Gastrocnemius medialis (tissue), 4 donors: ENCODE results near the gene HSP90AB1.

Experiments used
- CTCF ChIP-seq, 5 experiments: fragments of 450-650 bp in 3 of 5; fragments of 200-600 bp in 2 of 5; sonication (generic) in 2 of 5; IDR thresholded peaks in 4 of 5; conservative IDR thresholded peaks in 1 of 5; 1 replicate in 4 of 5; 2 replicates in 1 of 5; pipeline ENCODE4 v1.5.1; 2016 to 2019; ENCODE audit warnings: antibody characterized with exemption in 5 of 5, mild to moderate bottlenecking in 3 of 5, moderate library complexity in 3 of 5
- POLR2A ChIP-seq, 2 donors: fragments of 450-650 bp; IDR thresholded peaks; one replicate each; pipeline ENCODE4 v1.6.1; 2017; ENCODE audit warnings: antibody characterized with exemption in 2 of 2, mild to moderate bottlenecking in 2 of 2, moderate library complexity in 2 of 2

DNA sequence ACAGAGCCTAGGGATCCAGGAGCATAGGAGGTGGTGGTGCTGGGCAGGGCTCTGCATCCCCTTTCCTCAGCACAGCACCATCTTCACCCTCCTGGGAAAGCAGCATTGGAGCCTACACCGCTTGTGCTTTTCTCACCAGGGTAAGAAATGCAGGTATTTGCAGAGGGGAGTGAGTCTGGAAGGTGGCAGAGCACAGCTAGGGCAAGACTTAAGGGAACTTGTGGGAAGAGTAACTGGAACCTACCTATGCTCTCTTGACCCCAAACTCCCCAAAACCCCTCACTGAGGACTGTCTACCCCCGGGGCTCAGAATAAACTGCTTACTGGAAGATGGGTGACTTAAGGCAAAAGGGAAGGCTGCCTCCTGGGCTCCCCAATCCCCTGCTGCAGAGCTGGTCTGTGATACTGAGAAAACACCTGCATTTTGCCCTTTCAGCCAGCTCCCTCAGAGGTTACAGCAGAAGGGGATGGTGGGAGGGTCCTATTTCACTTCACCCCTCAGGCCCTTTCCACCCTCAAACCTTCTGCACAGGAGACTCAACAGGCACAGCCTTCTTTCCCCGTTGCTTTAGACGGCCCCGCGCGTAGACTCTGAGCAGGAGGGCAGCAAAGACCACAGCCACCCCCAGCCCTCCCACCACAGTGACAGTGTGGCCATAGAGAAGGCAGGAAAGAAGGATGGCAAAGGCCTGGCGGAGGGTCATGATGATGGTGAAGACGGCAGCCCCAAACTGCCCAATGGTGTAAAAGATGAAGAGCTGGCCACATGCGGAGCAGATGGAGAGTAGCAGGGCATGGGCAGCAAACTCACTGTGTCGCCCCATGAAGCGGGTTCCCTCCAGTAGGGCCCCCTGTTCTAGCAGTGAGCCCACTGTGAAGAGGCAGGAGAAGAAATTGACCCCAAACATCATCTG lies 7.5 kb downstream of the HSP90AB1 start:
- TF ChIP-seq CTCF (IDR thresholded peaks at IDR 0.05 in 4 of 5, conservative IDR thresholded peaks at IDR 0.05 in 1 of 5) (no peak), POLR2A (IDR thresholded peaks at IDR 0.05) (no peak)
